Stomach (tissue), 9 donors: ENCODE data around the gene WWOX. TPM values are rescaled to one million over a fixed set of nuclear protein-coding genes. Genes with fewer than 3 reads are reported as not detected.

ENCODE experiments used
- DNase-seq, 2 donors: peaks; one replicate each; pipeline versions ENCODE4 v3.0.0 to v3.0.0-alpha.2; 2013 to 2019
- H3K27ac ChIP-seq, 5 donors: fragments of 200-600 bp in 4 of 5; sonication (generic) in 4 of 5; one replicate each; pipeline ENCODE4 v1.5.1; 2013 to 2019; ENCODE audit warnings: mild to moderate bottlenecking in 1 of 5, moderate library complexity in 1 of 5
- H3K27me3 ChIP-seq, 3 donors: fragments of 200-600 bp; sonication (generic); one replicate each; pipeline ENCODE4 v1.5.1; 2017 to 2019; ENCODE audit warnings: mixed run types in 1 of 3
- H3K36me3 ChIP-seq, 4 donors: fragments of 200-600 bp; sonication (generic); 1 replicate in 3 of 4; 2 replicates in 1 of 4; pipeline ENCODE4 v1.5.1; 2016 to 2019
- H3K4me1 ChIP-seq, 4 donors: fragments of 200-600 bp; sonication (generic); one replicate each; pipeline ENCODE4 v1.5.1; 2016 to 2019
- H3K4me3 ChIP-seq, 4 donors: fragments of 200-600 bp; sonication (generic) in 3 of 4; one replicate each; pipeline ENCODE4 v1.5.1; 2016 to 2019; ENCODE audit warnings: mild to moderate bottlenecking in 1 of 4
- H3K9me3 ChIP-seq, 4 donors: fragments of 200-600 bp; sonication (generic); one replicate each; pipeline ENCODE4 v1.5.1; 2016 to 2019
- EP300 ChIP-seq: sonication (generic); formaldehyde crosslinking; IDR thresholded peaks from one replicate; pipeline ENCODE4 v1.6.1; 2017; ENCODE audit warnings: antibody characterized with exemption
- POLR2A ChIP-seq, 4 donors: fragments of 450-650 bp; IDR thresholded peaks; one replicate each; pipeline ENCODE4 v1.6.1; 2016; ENCODE audit warnings: antibody characterized with exemption in 4 of 4, control low read depth in 2 of 4, mild to moderate bottlenecking in 1 of 4, moderate library complexity in 1 of 4
- POLR2AphosphoS5 ChIP-seq, 3 donors: sonication (generic); formaldehyde crosslinking; IDR thresholded peaks; one replicate each; pipeline ENCODE4 v1.6.1; 2016; ENCODE audit warnings: antibody characterized with exemption in 3 of 3
- WGBS, 5 donors: extraction: QIAGEN DNeasy Blood & Tissue Kit in 3 of 5; methylation state at CpG; one replicate each; pipeline versions ENCODE4 v1.1.5 to v1.1.7; 2013 to 2018; 5-methylcytosine and 5-hydroxymethylcytosine counted together
- intact Hi-C: fragments of 100-400 bp; cut with DNase I; formaldehyde crosslinking; loops from one replicate; pipeline ENCODE4 v1.15.1; 2023; ENCODE audit warnings: low total_unique reads
- polyA plus RNA-seq, 3 donors: library from polyadenylated mRNA; stranded (reverse); fragments of 200-250 nt; gene quantifications; one replicate each; pipeline ENCODE4 v1.2.3, GENCODE V29; 2013
- total RNA-seq, 5 donors: library from RNA; depleted of rRNA; stranded (reverse); fragments of >200 nt; gene quantifications; one replicate each; pipeline versions ENCODE4 v1.1.0 to v1.2.3, GENCODE V29; 2014 to 2016
- TF ChIP-seq, protein P1 (sequence below), 7 experiments: fragments of 450-650 bp in 4 of 7; fragments of 200-600 bp in 3 of 7; sonication (generic) in 3 of 7; IDR thresholded peaks; one replicate each; pipeline ENCODE4 v1.5.1; 2016 to 2019; ENCODE audit warnings: antibody characterized with exemption in 7 of 7, control low read depth in 2 of 7, mild to moderate bottlenecking in 1 of 7
- donor health status: healthy with polysubstance abuse.
- donor health status: Bipolar disorder and iron deficiency.
- donor health status: healthy.

The WWOX gene
- total and polyA plus RNA-seq, 8 donors: 7.7 to 129 (median 48.7) TPM

DNA sequence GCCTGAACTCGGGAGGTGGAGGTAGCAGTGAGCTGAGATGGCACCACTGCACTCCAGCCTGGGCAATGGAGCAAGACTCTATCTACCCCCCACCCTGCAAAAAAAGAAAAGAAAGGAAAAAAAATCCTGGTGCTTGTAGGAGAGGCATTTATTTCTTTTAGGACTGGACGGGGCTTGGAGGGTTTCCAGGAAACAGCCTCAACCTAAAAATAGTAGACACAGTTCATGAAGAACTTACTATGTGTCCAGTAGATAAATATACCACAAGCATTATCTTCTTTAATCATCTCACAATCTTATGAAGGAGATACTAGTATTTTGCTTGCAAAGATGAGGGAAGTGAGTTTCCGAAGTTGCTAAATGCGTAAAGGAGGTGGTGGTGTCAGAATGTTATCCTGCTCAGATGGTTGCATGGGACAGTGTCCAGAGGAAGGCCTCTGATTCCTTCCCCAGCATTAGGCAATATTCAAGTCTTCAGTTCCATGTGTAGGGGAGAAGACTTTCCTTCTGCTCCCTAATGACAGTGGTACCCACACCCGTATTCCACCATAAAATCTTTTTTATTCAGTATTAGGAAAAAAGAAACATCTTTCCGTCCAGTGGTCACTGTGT, 263.2 kb downstream of the WWOX start:
- no peaks in the 10 kb centered on the region for H3K36me3 ChIP-seq
- peak in 1 of 2 donors; percentile 32 for DNase-seq
- H3K27me3 ChIP-seq: no peaks in the 10 kb centered on the region
- TF ChIP-seq POLR2AphosphoS5 (IDR thresholded peaks at IDR 0.05) (no peak), POLR2A (IDR thresholded peaks at IDR 0.05) (no peak), EP300 (no peak)
- TF ChIP-seq, protein P1, sequence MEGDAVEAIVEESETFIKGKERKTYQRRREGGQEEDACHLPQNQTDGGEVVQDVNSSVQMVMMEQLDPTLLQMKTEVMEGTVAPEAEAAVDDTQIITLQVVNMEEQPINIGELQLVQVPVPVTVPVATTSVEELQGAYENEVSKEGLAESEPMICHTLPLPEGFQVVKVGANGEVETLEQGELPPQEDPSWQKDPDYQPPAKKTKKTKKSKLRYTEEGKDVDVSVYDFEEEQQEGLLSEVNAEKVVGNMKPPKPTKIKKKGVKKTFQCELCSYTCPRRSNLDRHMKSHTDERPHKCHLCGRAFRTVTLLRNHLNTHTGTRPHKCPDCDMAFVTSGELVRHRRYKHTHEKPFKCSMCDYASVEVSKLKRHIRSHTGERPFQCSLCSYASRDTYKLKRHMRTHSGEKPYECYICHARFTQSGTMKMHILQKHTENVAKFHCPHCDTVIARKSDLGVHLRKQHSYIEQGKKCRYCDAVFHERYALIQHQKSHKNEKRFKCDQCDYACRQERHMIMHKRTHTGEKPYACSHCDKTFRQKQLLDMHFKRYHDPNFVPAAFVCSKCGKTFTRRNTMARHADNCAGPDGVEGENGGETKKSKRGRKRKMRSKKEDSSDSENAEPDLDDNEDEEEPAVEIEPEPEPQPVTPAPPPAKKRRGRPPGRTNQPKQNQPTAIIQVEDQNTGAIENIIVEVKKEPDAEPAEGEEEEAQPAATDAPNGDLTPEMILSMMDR (IDR thresholded peaks at IDR 0.05): no peak
- 72 to 79% (median 73%) methylated on average over 6 of the region's 6 CpGs for WGBS, 5 donors
- H3K27ac ChIP-seq: no peak overlapping the region
- peaks cover 0 to 27% (median 5%) of the 10 kb centered on the region in 4 donors for H3K4me1 ChIP-seq
- H3K9me3 ChIP-seq: no peaks in the 10 kb centered on the region
- no peak overlapping the region for H3K4me3 ChIP-seq
- intact Hi-C loops: no loop called here

DNA sequence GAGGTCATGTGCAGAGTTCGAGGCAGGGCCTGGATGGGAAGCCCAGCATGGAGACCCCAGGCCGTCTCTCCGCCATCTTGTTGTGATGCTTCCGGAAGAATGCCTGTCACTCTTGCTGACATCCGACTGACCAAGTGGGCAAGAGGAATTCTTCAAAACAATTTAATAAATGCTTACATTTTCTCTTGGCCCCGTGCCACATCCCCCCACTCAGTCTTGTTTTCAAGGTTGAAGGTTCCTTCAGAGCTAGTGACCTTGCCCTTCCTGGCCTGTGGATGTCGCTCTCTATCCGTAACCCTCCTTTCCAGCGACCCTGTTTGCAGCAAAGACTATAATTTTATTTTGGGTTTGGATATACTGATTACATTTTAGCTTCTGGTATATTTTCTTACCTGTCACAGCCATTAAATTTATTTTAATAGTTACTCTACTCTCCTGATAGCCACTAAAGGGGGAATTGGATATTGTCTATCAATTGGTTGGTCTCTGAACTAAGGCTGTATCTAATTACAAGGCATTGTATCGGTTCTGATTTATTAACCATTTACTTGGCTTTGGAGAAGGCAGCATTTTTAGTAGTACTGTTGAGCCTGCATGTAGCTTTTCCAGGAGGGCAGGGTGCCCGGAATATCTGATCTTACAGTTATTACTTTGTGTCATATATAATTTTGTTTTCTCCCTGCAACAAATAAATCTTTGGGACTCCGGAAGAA, 264.5 kb downstream of the WWOX start:
- Histone ChIP-seq H3K27me3 (no peaks in the 10 kb centered on the region), H3K9me3 (no peaks in the 10 kb centered on the region), H3K4me1 (peaks cover 0 to 27% (median 5%) of the 10 kb centered on the region in 4 donors), H3K36me3 (no peaks in the 10 kb centered on the region), H3K27ac (no peak overlapping the region), H3K4me3 (no peak overlapping the region)
- 79 to 87% (median 85%) methylated on average over 12 of the region's 12 CpGs for WGBS, 5 donors
- intact Hi-C loops: no loop called here
- no peak for DNase-seq
- TF ChIP-seq EP300 (no peak), POLR2A (IDR thresholded peaks at IDR 0.05) (no peak), POLR2AphosphoS5 (IDR thresholded peaks at IDR 0.05) (no peak)
- TF ChIP-seq, protein P1 (IDR thresholded peaks at IDR 0.05): no peak

DNA sequence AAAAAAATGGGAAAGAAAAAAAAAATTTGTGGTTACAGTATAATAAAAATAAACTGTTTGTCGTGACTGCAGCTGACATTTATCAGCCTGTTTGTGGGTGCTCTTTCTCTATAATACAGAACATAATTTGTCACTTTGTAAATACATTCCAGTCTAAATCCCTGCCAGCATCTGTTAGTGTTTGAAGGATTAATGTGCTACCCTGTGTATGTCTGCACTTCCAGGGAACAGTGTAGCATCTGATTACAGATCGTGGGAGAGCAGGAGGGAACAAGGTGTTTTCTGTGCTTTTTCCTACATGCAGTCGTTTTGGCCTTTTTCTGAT, 265.1 kb downstream of the WWOX start:
- TF ChIP-seq POLR2AphosphoS5 (IDR thresholded peaks at IDR 0.05) (no peak), POLR2A (IDR thresholded peaks at IDR 0.05) (no peak), EP300 (no peak)
- TF ChIP-seq, protein P1 (IDR thresholded peaks at IDR 0.05): no peak
- Histone ChIP-seq H3K4me3 (no peak overlapping the region), H3K4me1 (peaks cover 0 to 27% (median 5%) of the 10 kb centered on the region in 4 donors), H3K27ac (no peak overlapping the region), H3K27me3 (no peaks in the 10 kb centered on the region), H3K9me3 (no peaks in the 10 kb centered on the region), H3K36me3 (no peaks in the 10 kb centered on the region)
- 18 to 43% (median 30%) methylated on average over 3 of the region's 3 CpGs for WGBS, 5 donors
- DNase-seq: no peak
- intact Hi-C loops: no loop called here

DNA sequence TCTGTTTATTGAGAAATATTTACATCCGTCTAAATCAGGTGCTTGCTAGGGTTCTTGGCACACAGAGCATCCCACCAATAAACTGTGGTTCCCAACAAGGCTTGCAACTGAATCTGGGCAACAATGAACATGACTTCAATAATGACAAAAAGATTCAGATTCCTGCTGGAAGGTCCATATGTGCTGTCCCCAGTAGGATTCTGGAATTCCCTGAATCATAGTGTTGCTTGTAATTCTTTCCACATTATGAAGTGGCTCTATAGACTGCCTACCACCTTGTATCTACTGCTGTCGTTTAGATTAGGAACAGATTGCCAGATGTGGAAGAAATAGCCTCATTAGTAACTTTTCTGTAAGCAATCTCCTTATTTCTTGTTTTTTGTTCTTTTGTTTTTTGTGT, 265.9 kb downstream of the WWOX start:
- intact Hi-C loops: no loop called here
- 70 to 84% (median 77%) methylated on average over 2 of the region's 2 CpGs for WGBS, 5 donors

More for the DNA sequence above, 265.9 kb downstream of the WWOX start:
- Histone ChIP-seq H3K27ac (no peak overlapping the region), H3K4me1 (peaks cover 0 to 27% (median 5%) of the 10 kb centered on the region in 4 donors), H3K27me3 (no peaks in the 10 kb centered on the region), H3K4me3 (no peak overlapping the region), H3K36me3 (no peaks in the 10 kb centered on the region), H3K9me3 (no peaks in the 10 kb centered on the region)
- TF ChIP-seq, protein P1 (IDR thresholded peaks at IDR 0.05): no peak
- TF ChIP-seq EP300 (no peak), POLR2A (IDR thresholded peaks at IDR 0.05) (no peak), POLR2AphosphoS5 (IDR thresholded peaks at IDR 0.05) (no peak)
- no peak for DNase-seq
